ENCODE data around the gene GATC.
"Not testable (repeated sequence)": the region's sequence is repeated elsewhere in the genome, so short reads cannot be mapped to it uniquely, and the experiment has no call there.

The GATC gene

GRCh38 chr12:120470150-120470784 lies 24.0 kb downstream of the GATC start:
- no peak for DNase-seq

DNA sequence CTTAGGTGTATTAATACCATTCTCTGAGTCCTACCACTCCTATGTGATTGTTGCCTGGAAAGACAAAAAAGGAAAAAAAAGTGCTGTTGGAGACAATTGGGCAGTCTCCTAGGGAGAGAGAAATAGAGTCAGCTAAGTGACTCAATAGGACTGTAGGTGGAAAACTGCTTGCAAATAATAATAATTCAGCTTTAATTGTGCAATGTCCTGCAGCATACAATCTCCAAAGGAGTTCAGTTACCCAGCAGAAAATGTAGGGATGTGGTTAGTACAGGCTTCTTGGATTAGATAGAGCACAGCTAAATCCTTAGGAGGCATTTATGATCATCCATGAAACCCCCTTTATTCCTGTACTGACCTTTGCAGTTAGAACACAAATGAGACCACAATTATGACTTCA lies 26.3 kb downstream of the GATC start:
- DNase-seq = peak; percentile 42

DNA sequence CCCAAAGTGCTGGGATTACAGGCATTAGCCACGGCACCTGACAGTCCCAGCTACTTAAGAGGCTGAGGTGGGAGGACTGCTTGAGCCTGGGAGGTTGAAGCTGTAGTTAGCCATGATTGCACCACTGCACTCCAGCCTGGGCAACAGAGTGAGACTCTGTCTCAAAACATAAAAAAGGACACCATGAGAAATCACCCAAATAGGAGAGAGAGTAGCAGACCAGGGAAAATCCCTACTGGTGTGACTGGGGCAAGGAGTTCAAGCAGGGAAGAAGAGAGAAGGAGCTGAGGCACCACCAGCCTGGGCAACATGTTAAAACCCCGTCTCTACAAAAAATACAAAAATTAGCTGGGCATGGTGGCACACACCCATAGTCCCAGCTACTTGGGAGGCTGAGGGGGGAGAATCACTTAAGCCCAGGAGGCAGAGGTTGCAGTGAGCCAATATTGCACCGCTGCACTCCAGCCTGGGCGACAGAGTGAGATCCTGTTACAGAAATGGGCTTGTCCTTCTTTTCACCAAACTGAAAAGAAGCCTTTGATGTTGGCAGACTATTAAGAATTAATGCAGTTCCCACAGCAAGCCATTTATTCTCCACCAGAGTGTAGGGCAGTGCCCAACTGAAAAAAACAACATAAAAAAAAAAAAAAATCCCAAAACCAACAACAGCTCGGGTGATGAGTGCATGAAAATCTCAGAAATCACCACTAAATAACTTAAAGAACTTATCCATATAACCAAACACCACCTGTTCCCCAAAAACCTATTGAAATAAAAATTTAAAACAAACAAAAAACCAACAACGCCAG lies 27.8 kb downstream of the GATC start:
- peak; percentile 29 for DNase-seq

DNA sequence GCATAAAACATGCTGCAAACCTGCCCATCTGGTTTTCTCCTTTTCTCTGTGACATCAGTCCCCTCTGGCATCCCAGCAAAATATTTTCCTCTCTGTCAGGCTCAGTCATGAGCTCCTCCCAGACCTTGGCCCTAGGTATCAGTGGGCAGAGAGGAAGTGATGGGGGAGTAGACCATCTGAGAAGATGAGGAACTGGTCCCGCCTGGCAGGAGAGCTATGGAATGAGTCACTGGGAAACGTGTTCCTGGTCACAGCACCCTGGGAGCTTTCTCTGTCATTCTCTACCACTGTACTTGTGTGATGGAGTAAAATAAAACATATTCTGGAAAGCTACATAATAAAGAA lies 28.3 kb downstream of the GATC start:
- DNase-seq = peak; percentile 89

DNA sequence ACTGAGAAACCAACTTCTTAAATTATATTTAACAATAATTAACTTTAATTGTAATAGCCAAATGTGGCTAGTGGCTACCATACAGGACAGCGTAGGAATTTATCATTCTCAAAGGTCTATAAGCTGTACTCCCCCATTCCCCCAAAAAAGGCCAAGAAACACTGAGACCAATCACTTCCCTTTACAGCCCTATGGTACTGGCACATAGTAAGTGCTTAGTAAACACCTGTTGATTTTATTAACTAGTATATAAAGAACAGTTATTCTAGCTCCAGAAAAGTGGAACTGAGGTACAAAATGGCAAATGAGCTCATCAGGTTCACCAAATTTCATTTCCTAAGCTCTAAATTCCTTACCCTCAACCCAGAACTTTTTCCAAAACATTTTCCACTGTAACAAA lies 29.4 kb downstream of the GATC start:
- DNase-seq = no peak

DNA sequence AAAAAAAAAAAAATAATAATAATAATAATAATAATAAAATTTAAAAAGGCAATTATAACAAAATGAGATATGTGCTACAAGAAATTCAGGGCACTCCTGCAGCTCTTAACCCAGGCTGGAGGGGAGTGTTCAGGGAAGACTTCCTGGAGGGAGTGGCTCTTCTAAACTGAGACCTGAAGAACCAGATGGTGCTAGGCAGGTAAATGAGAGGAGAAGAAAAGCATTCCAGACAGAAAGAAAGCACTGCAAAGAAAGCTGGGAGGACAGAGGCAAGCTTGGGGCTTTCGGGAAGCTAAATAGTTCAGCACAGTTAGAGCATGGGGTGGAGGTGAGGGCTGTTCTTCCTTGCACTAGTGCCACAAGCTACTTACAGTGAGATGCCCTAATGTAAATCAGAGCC lies 33.2 kb downstream of the GATC start:
- no peak for DNase-seq

DNA sequence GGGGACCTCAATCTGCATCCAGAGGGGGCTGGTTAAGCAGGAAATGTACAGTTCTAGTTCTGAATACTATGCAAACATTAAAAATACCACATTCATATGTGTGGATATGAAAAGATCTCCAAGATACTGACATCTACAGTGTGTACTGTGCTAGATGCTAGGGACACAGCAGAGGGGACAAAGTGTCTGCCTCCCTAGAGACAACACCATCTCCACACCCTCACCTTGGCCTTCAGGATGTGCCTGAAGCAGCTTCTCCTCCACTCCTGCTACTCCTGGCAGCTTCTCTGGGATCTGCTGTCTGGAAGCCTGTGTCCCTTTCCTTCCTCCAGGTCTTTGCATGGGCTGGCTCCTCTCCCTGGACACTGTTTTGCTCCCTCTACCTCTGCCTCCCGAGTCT lies 34.0 kb downstream of the GATC start:
- DNase-seq = no peak

DNA sequence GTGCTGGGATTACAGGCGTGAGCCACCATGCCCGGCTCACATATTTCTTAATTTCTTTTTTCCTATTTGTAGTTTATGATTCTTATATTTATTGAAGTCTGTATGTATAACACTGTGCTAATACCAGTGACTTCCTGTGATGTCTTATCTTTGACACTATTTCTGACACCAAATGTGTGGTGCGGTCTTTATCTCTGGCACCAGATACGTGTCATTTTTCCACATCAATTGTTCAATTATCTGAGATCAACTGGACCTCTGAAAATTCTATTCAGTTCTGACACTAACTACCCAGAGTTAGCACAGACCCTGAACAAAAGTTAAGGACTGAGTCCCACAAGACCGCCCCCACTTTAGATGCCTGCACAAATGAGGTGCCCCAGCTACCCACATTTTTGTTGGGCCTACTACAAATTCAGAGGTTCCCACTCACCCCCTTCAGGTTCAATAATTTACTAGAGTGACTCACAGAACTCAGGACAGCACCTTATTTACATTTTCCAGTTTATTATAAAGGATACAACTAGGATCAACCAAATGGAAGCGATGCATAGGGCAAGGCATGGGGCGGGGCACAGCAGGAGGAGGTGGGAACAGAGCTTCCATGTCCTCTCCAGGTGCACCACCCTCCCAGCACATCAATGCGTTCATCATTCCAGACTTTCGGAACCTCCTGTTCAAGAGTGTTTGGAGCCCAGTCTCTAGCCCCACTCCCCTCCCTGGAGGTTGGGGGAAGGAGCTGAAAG lies 35.0 kb downstream of the GATC start:
- DNase-seq = no peak

DNA sequence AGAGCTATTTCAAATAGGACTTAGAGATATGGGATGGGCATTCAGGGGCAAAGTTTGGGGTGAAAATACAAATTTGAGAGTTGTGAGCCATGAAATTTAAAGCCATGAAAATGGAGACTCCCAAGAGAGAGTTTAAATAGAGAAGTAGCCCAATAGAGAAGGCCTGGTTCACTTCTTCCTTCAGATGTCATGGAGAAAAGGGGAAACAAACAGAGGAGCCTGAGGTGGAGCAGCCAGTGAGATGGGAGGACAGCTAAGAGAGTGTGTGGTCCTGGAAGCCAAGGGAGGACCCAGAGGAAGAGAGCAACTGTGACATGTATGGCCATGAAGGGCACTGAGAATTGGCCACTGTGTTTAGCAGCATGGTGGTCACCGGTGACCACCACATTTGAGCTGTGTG lies 37.4 kb downstream of the GATC start:
- DNase-seq = peak; percentile 33

DNA sequence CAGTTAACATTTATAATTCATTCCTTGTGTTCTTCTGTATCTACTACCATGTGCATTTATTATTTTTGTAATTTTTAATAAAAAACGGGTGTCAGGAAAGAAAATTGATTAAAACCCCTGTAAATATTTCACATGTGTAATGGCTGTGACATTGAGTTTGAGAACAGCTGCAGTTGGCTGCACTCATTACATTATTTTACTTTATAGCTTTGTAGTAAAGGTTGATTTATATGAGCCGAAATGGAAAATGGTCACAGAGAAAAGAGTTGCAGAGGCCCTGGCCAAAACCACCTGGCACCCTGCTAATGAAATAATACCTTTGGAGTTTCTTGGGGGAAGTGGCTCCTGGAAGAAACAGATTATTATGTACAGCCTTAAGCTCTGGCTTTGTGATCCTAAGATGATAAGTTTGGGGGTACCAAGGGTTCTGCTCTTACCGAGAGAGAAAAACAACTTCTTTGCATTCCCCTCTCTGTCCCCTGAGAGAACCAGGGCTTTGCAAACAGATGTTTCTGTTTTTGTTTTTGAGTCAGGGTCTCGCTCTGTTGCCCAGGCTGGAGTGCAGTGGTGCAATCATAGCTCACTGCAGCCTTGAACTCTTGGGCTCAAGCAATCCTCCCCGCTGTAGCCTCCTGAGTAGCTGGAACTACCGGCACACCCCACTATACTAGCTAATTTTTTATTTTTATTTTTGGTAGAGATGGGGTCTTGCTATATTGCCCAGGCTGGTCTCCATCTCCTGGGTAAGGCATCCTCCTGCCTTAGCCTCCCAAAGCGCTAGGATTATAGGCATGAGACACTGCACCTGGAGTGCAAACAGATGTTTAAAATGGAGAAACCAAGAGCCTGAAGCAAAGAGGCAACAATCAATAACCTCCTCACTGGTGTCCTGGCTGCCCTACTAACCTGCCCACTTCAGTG lies 40.0 kb downstream of the GATC start:
- DNase-seq = no peak

DNA sequence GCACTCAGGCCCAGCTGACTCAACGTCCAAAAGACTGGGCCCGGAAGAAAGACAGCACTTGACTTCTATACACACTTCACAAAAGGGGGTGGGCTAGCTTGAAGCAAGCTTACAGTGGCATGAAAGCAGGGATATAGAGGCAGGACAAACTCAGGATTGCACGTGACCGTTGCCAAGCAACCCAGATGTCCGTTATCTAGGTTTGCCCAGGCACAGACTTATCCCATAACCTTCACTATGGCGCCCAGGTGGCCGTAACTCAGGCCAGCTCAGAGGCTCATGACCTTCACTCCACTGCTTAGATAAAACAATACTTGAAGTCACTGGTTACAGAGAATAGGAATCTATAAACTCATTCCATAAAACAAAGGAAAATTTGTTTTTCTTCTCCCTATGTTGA lies 41.3 kb downstream of the GATC start:
- DNase-seq = not testable (repeated sequence)

GRCh38 chr12:120488057-120488640 lies 41.9 kb downstream of the GATC start:
- DNase-seq = no peak

- DNase-seq = no peak
These were observed 42.8 kb downstream of the GATC start for GRCh38 chr12:120489018-120489417.

- DNase-seq = no peak
These were observed 44.1 kb downstream of the GATC start for GRCh38 chr12:120490325-120490724.

GRCh38 chr12:120490833-120491512 lies 44.7 kb downstream of the GATC start:
- no peak for DNase-seq

GRCh38 chr12:120495186-120495730 lies 49.0 kb downstream of the GATC start:
- DNase-seq = no peak

GRCh38 chr12:120495731-120496412 lies 49.6 kb downstream of the GATC start, which contains the start of gene DYNLL1:
TSS of gene DYNLL1 (plus strand) at chr12:120496113. CDS start at chr12:120496422, 309 bp downstream.
- DNase-seq = peak; percentile 99

- DNase-seq = peak; percentile 71
These were observed 50.4 kb downstream of the GATC start for GRCh38 chr12:120496413-120497340.

DNA sequence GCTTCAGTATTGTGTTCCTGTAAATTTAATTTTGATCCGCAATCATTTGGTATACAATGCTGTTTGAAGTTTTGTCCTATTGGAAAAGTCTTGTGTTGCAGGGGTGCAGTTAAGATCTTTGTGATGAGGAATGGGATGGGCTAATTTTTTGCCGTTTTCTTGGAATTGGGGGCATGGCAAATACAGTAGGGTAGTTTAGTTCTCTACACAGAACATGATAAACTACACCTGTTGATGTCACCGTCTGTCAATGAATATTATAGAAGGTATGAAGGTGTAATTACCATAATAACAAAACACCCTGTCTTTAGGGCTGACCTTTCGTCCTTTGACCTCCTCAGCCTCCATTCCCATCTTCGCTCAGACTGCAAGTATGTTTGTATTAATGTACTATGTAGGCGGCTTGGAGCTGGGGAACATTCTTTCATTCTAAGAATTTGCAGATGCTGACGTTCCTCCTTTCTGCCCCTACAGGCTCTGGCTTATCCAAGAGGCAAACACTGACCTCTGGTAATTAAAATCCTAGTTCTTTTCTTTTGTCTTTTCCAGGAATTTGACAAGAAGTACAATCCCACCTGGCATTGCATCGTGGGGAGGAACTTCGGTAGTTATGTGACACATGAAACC lies 51.4 kb downstream of the GATC start:
- no peak for DNase-seq

Measured in suppressor macrophage treated with lipopolysaccharide for 4 hours (primary cell).